GM12878 (cell line): ENCODE data around the gene ADCY9. TPM values are rescaled to one million over a fixed set of nuclear protein-coding genes. Genes with fewer than 3 reads are reported as not detected.

ENCODE experiments used
- ATAC-seq: fragments of 200-7000 bp; cut with Tn5 transposase; 3 replicates; pipeline ENCODE4 v1.9.1; 2020; ENCODE audit warnings: mild to moderate bottlenecking, moderate library complexity
- BruUV-seq: library from RNA; stranded (reverse); fragments of 400-500 nt; replicated peaks from 2 replicates; lab custom pipeline; 2021; lab: Mats Ljungman, UMichigan
- CTCF ChIA-PET: fragments of 300-600 bp; sonication (Branson Sonifier 250); formaldehyde crosslinking; extraction: SDS; loops from one replicate; lab custom pipeline; 2021; ENCODE audit warnings: inconsistent platforms; lab: Yijun Ruan, JAX
- POLR2A ChIA-PET: fragments of 350-600 bp; formaldehyde crosslinking; extraction: SDS; loops from one replicate; lab custom pipeline; 2021; ENCODE audit warnings: inconsistent platforms; lab: Charles Lee
- RAD21 ChIA-PET: fragments of 300-600 bp; sonication (Branson Sonifier 250); formaldehyde crosslinking; loops from one replicate; lab custom pipeline; 2023; ENCODE audit warnings: antibody characterized with exemption; ENCODE audit not compliant: unreplicated experiment; lab: Charles Lee
- SMC1A ChIA-PET: fragments of 300-600 bp; sonication (Branson Sonifier 250); formaldehyde crosslinking; loops from one replicate; lab custom pipeline; 2023; ENCODE audit not compliant: unreplicated experiment, uncharacterized antibody; lab: Charles Lee
- DNase-seq: peaks from one replicate; pipeline ENCODE4 v3.0.0-alpha.2; 2011; ENCODE audit warnings: low read depth, low spot score
- FAIRE-seq: peaks from 3 replicates; lab custom pipeline; 2011; peaks lifted over from hg19 to GRCh38; lab: Jason Lieb, UNC
- H2AFZ ChIP-seq: 2 replicates; pipeline ENCODE4 v1.6.0; 2011; ENCODE audit warnings: low read depth, low read length, control low read depth; ENCODE audit not compliant: control insufficient read depth
- H3K27ac ChIP-seq: 2 replicates; pipeline ENCODE4 v1.5.1; 2011; ENCODE audit warnings: control low read depth; ENCODE audit not compliant: control insufficient read depth, insufficient read depth
- H3K27me3 ChIP-seq, 2 experiments: replicated peaks in 1 of 2; 2 replicates each; pipeline versions ENCODE4 v1.6.0 to v1.6.1; 2011; ENCODE audit warnings: low read length in 1 of 2; ENCODE audit not compliant: control insufficient read depth in 2 of 2, insufficient read depth in 2 of 2
- H3K36me3 ChIP-seq, 2 experiments: 2 replicates each; pipeline ENCODE4 v1.5.1; 2011; ENCODE audit warnings: low read length in 1 of 2; ENCODE audit not compliant: control insufficient read depth in 2 of 2, insufficient read depth in 2 of 2
- H3K4me1 ChIP-seq: 2 replicates; pipeline ENCODE4 v1.6.1; 2011; ENCODE audit warnings: mild to moderate bottlenecking, low read length, moderate library complexity, mixed read lengths; ENCODE audit not compliant: control insufficient read depth, insufficient read depth
- H3K4me2 ChIP-seq: 2 replicates; pipeline ENCODE4 v1.6.0; 2011; ENCODE audit warnings: control low read depth; ENCODE audit not compliant: control insufficient read depth, insufficient read depth
- H3K4me3 ChIP-seq: fragments of 200-600 bp; sonication (generic); 2 replicates; pipeline ENCODE4 v1.5.1; 2016
- H3K79me2 ChIP-seq: 2 replicates; pipeline ENCODE4 v1.6.0; 2011; ENCODE audit warnings: low read length; ENCODE audit not compliant: control insufficient read depth, insufficient read depth
- H3K9ac ChIP-seq: 2 replicates; pipeline ENCODE4 v1.8.0; 2011; ENCODE audit warnings: low read length, control low read depth, mixed read lengths; ENCODE audit not compliant: control insufficient read depth, insufficient read depth
- H3K9me3 ChIP-seq: replicated peaks from 3 replicates; pipeline ENCODE4 v1.5.1; 2011; ENCODE audit warnings: mild to moderate bottlenecking, low read length; ENCODE audit not compliant: control insufficient read depth, insufficient read depth
- H4K20me1 ChIP-seq: 2 replicates; pipeline ENCODE4 v1.6.0; 2011; ENCODE audit not compliant: control insufficient read depth, insufficient read depth
- BRCA1 ChIP-seq: IDR thresholded peaks from 2 replicates; pipeline ENCODE4 v1.6.1; 2011; ENCODE audit warnings: low read depth, low read length, improper control_type of control experiment
- EZH2 ChIP-seq: IDR thresholded peaks from 2 replicates; pipeline ENCODE4 v1.6.1; 2012; ENCODE audit warnings: low read depth, mild to moderate bottlenecking, control low read depth, inconsistent platforms, low read length, borderline replicate concordance; ENCODE audit not compliant: control insufficient read depth
- FOS ChIP-seq: IDR thresholded peaks from 3 replicates; pipeline ENCODE4 v1.6.1; 2011; ENCODE audit warnings: borderline replicate concordance; ENCODE audit not compliant: insufficient read length; ENCODE audit errors: extremely low read depth
- JUNB ChIP-seq: IDR thresholded peaks from 2 replicates; pipeline ENCODE4 v1.6.1; 2016; ENCODE audit warnings: antibody characterized with exemption, mild to moderate bottlenecking
- RAD51 ChIP-seq: fragments of 450-650 bp; IDR thresholded peaks from 2 replicates; pipeline ENCODE4 v1.6.1; 2016; ENCODE audit warnings: moderate library complexity, mild to moderate bottlenecking, inconsistent platforms
- RCOR1 ChIP-seq: conservative IDR thresholded peaks from 2 replicates; pipeline ENCODE4 v1.6.1; 2012; ENCODE audit warnings: low read depth, low read length, improper control_type of control experiment
- RUNX3 ChIP-seq: IDR thresholded peaks from 2 replicates; pipeline ENCODE4 v1.6.1; 2012; ENCODE audit warnings: low read length, inconsistent platforms
- SUPT20H ChIP-seq: IDR thresholded peaks from 2 replicates; pipeline ENCODE4 v1.6.1; 2011; ENCODE audit warnings: low read depth, mild to moderate bottlenecking, low read length, moderate library complexity, borderline replicate concordance; ENCODE audit not compliant: control insufficient read depth
- WGBS: methylation state at CpG from one replicate; pipeline ENCODE4 v1.1.6; 2016; ENCODE audit warnings: low lambda C conversion rate; ENCODE audit not compliant: insufficient replicate concordance, insufficient coverage; ENCODE audit errors: missing lambda C conversion rate; 5-methylcytosine and 5-hydroxymethylcytosine counted together
- in situ Hi-C: fragments of 300-500 bp; cut with MboI; formaldehyde crosslinking; loops from 9 replicates; pipeline ENCODE4 v1.14.3; 2018; ENCODE audit warnings: mixed read lengths
- intact Hi-C: fragments of 100-400 bp; cut with micrococcal nuclease; formaldehyde crosslinking; loops from one replicate; pipeline ENCODE4 v1.14.2; 2022; ENCODE audit not compliant: unreplicated experiment
- polyA plus RNA-seq, 11 experiments: library from polyadenylated mRNA; depleted of rRNA in 4 of 11; unstranded in 6 of 11; stranded (reverse) in 5 of 11; fragments of >200 nt; fragmentation: Nextera tagmentation in 4 of 11; fragmentation: Illumina TruSeq in 1 of 11; extraction: Ambion mirVana in 4 of 11; extraction: Trizol in 1 of 11; gene quantifications; 1 replicate in 1 of 11; 2 replicates in 10 of 11; pipeline versions ENCODE4 v1.2.1 to v1.2.3, GENCODE V29; 2011 to 2016; ENCODE audit warnings: inconsistent platforms in 2 of 11, missing spikeins in 2 of 11, low read depth in 1 of 11
- total RNA-seq, 4 experiments: library from RNA; depleted of rRNA in 3 of 4; stranded (reverse); fragments of >200 nt in 3 of 4; fragmentation: Illumina TruSeq in 1 of 4; extraction: Trizol in 1 of 4; gene quantifications; 2 replicates each; pipeline versions ENCODE4 v1.2.1 to v1.2.3, GENCODE V29; 2013 to 2021
- TF ChIP-seq, protein P1 (sequence below): fragments of 450-650 bp; conservative IDR thresholded peaks from 2 replicates; pipeline ENCODE4 v1.6.1; 2017; ENCODE audit warnings: mild to moderate bottlenecking, moderate library complexity
- TF ChIP-seq, protein P2 (sequence below): IDR thresholded peaks from 2 replicates; pipeline ENCODE4 v1.6.1; 2012; ENCODE audit warnings: low read length, inconsistent platforms

The ADCY9 gene
- total and polyA plus RNA-seq, 10 of the 15 experiments (the other 5 are each of a cell fraction or from before 2014, with no cell fraction given), result 0.09 to 0.41 (median 0.15) TPM; not detected in 3

DNA sequence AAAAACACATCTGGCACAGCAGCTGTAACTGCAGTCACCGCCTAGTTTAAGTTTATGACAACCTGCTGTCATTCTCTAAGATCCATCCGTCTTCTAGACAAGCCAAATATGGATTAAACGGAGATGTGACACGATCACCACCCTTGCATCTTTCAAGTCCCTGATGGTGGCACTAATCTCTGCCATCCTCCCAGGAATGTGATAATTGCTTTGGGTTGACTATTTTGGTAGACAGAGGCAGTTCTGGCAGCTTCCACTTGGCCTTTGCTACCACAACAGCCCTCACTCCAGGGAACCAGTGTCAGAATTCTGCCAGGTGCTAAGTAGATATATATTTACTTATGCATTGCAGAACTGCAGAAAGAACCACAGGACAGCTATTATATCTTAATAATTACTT lies 81.3 kb downstream of the ADCY9 start:
- Histone ChIP-seq H3K9ac (no peak overlapping the region), H3K4me2 (no peak overlapping the region), H3K27ac (no peak overlapping the region), H3K4me1 (no peaks in the 10 kb centered on the region), H2AFZ (no peak overlapping the region), H3K9me3 (no peaks in the 10 kb centered on the region), H3K36me3 (no peaks in the 10 kb centered on the region), H3K79me2 (no peaks in the 10 kb centered on the region), H3K4me3 (no peak overlapping the region), H3K27me3 (no peaks in the 10 kb centered on the region), H4K20me1 (no peaks in the 10 kb centered on the region)
- in situ Hi-C loops (no loop called here), intact Hi-C loops (no loop called here)
- RAD21 ChIA-PET, result no interaction called here
- FAIRE-seq (no peak), DNase-seq (no peak), ATAC-seq (no peak)
- SMC1A ChIA-PET, result no interaction called here
- CTCF ChIA-PET, result no interaction called here
- WGBS, result 43% methylated on average over 4 of the region's 4 CpGs
- BruUV-seq, result no TSS peak
- POLR2A ChIA-PET, result no interaction called here
- no peak for TF ChIP-seq JUNB
- TF ChIP-seq, protein P1, sequence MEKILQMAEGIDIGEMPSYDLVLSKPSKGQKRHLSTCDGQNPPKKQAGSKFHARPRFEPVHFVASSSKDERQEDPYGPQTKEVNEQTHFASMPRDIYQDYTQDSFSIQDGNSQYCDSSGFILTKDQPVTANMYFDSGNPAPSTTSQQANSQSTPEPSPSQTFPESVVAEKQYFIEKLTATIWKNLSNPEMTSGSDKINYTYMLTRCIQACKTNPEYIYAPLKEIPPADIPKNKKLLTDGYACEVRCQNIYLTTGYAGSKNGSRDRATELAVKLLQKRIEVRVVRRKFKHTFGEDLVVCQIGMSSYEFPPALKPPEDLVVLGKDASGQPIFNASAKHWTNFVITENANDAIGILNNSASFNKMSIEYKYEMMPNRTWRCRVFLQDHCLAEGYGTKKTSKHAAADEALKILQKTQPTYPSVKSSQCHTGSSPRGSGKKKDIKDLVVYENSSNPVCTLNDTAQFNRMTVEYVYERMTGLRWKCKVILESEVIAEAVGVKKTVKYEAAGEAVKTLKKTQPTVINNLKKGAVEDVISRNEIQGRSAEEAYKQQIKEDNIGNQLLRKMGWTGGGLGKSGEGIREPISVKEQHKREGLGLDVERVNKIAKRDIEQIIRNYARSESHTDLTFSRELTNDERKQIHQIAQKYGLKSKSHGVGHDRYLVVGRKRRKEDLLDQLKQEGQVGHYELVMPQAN, result no peak
- no peak for TF ChIP-seq FOS
- no peak for TF ChIP-seq EZH2

DNA sequence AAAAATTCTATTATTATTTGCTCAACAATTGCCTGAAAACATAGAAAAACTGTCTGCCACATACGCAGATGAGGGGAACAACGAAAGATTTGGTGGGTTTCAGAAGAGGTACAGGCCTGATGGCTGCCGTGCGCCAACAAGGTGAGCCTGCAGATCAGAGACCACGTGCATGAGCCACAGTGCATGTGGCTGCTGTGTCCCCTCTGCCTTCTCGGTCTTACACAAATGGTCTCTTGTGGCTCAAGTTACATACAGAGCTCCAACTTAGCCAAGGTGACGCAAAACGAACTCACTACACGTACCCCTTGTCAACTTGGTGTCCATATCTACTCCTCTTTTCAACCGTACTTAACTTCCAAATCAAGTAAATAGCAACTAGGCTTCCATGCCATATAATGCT lies 82.3 kb downstream of the ADCY9 start:
- FAIRE-seq (no peak), DNase-seq (no peak), ATAC-seq (no peak)
- ChIA-PET RAD21 (no interaction called here), POLR2A (no interaction called here), SMC1A (no interaction called here), CTCF (no interaction called here)
- Histone ChIP-seq H3K79me2 (no peaks in the 10 kb centered on the region), H3K27me3 (no peaks in the 10 kb centered on the region), H3K36me3 (no peaks in the 10 kb centered on the region), H3K9ac (no peak overlapping the region), H3K4me2 (no peak overlapping the region), H3K9me3 (no peaks in the 10 kb centered on the region), H3K27ac (no peak overlapping the region), H4K20me1 (no peaks in the 10 kb centered on the region), H2AFZ (no peak overlapping the region), H3K4me1 (no peaks in the 10 kb centered on the region), H3K4me3 (no peak overlapping the region)
- intact Hi-C loops (no loop called here), in situ Hi-C loops (no loop called here)
- BruUV-seq, result no TSS peak
- 49% methylated on average over 10 of the region's 10 CpGs for WGBS
- TF ChIP-seq RUNX3 (no peak), RCOR1 (no peak), SUPT20H (no peak), BRCA1 (no peak), RAD51 (no peak)
- TF ChIP-seq, protein P2, sequence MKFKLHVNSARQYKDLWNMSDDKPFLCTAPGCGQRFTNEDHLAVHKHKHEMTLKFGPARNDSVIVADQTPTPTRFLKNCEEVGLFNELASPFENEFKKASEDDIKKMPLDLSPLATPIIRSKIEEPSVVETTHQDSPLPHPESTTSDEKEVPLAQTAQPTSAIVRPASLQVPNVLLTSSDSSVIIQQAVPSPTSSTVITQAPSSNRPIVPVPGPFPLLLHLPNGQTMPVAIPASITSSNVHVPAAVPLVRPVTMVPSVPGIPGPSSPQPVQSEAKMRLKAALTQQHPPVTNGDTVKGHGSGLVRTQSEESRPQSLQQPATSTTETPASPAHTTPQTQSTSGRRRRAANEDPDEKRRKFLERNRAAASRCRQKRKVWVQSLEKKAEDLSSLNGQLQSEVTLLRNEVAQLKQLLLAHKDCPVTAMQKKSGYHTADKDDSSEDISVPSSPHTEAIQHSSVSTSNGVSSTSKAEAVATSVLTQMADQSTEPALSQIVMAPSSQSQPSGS, result no peak
